SU-DHL-6 (cell line): Measurements from ENCODE around the gene MAP2K4.

Experiments used
- H2AFZ ChIP-seq: fragments of 200-600 bp; sonication (generic); 2 replicates; pipeline ENCODE4 v1.6.1; 2014; ENCODE audit warnings: low read depth, mild to moderate bottlenecking, moderate library complexity, mixed read lengths, antibody characterized with exemption, low read length; ENCODE audit not compliant: severe bottlenecking
- H3F3A ChIP-seq: fragments of 200-600 bp; shearing (Covaris generic); 2 replicates; pipeline ENCODE4 v1.6.0; 2016; ENCODE audit warnings: antibody characterized with exemption, mild to moderate bottlenecking; ENCODE audit not compliant: insufficient read depth
- H3K27ac ChIP-seq: fragments of 200-600 bp; sonication (generic); 2 replicates; pipeline ENCODE4 v1.5.1; 2016; ENCODE audit warnings: low read depth, mild to moderate bottlenecking, low read length, moderate library complexity, mixed read lengths
- H3K27me3 ChIP-seq: fragments of 200-600 bp; sonication (generic), shearing (Covaris generic); 2 replicates; pipeline ENCODE4 v1.6.0; 2014; ENCODE audit warnings: mild to moderate bottlenecking, low read length
- H3K36me3 ChIP-seq: fragments of 200-600 bp; sonication (generic); 2 replicates; pipeline ENCODE4 v1.6.1; 2014; ENCODE audit warnings: mild to moderate bottlenecking, low read length, mixed read lengths
- H3K4me2 ChIP-seq: fragments of 300-600, 200-600 bp; shearing (Covaris generic), sonication (generic); 2 replicates; pipeline ENCODE4 v1.6.0; 2014; ENCODE audit warnings: low read length, low read depth, mild to moderate bottlenecking; ENCODE audit not compliant: poor library complexity, severe bottlenecking
- H3K4me3 ChIP-seq: fragments of 200-600 bp; sonication (generic); 2 replicates; pipeline ENCODE4 v1.5.1; 2014; ENCODE audit warnings: antibody characterized with exemption, low read length, mild to moderate bottlenecking, mixed read lengths; ENCODE audit not compliant: insufficient read depth, poor library complexity, severe bottlenecking
- H3K79me2 ChIP-seq: fragments of 200-600 bp; sonication (generic); 2 replicates; pipeline ENCODE4 v1.6.1; 2014; ENCODE audit warnings: mild to moderate bottlenecking, low read length, moderate library complexity; ENCODE audit not compliant: insufficient read depth
- H3K9ac ChIP-seq: fragments of 200-600 bp; sonication (generic); 2 replicates; pipeline ENCODE4 v1.7.0; 2014; ENCODE audit warnings: mild to moderate bottlenecking, low read length
- H3K9me2 ChIP-seq: fragments of 200-600 bp; sonication (generic); replicated peaks from 2 replicates; pipeline ENCODE4 v1.6.1; 2014; ENCODE audit warnings: low read length; ENCODE audit not compliant: insufficient read depth
- H3K9me3 ChIP-seq: fragments of 200-600 bp; sonication (generic); 2 replicates; pipeline ENCODE4 v1.6.1; 2014; ENCODE audit warnings: low read length, mixed read lengths; ENCODE audit not compliant: insufficient read depth
- H4K20me1 ChIP-seq: fragments of 200-600 bp; sonication (generic); 2 replicates; pipeline ENCODE4 v1.6.1; 2014; ENCODE audit warnings: low read depth, mild to moderate bottlenecking, antibody characterized with exemption, low read length, moderate library complexity, mixed read lengths
- CTCF ChIP-seq: fragments of 200-600 bp; sonication (generic); IDR thresholded peaks from one replicate; pipeline ENCODE4 v1.5.1; 2017; ENCODE audit warnings: antibody characterized with exemption, mild to moderate bottlenecking, low read length, moderate library complexity; ENCODE audit not compliant: insufficient read depth, poor library complexity, severe bottlenecking
- EZH2phosphoT487 ChIP-seq: fragments of 200-600 bp; sonication (generic), shearing (Covaris generic); conservative IDR thresholded peaks from 2 replicates; pipeline ENCODE4 v1.6.1; 2018; ENCODE audit warnings: mild to moderate bottlenecking, antibody characterized with exemption, low read length, moderate library complexity, mixed read lengths

MAP2K4 gene

GRCh38 chr17:12134587-12134986 lies 113.9 kb downstream of the MAP2K4 start:
- no peak for TF ChIP-seq EZH2phosphoT487
- TF ChIP-seq CTCF = no peak

GRCh38 chr17:12136243-12136642 lies 115.6 kb downstream of the MAP2K4 start:
- no peaks in the 10 kb centered on the region for H4K20me1 ChIP-seq
- no peaks in the 10 kb centered on the region for H3K9me2 ChIP-seq
- no peaks in the 10 kb centered on the region for H3K27me3 ChIP-seq
- no peaks in the 10 kb centered on the region for H3K9me3 ChIP-seq
- H3F3A ChIP-seq = no peaks in the 10 kb centered on the region
- no peak overlapping the region for H3K9ac ChIP-seq
- no peak overlapping the region for H3K27ac ChIP-seq
- H3K4me2 ChIP-seq = no peak overlapping the region
- TF ChIP-seq CTCF = no peak
- no peak for TF ChIP-seq EZH2phosphoT487
- no peak overlapping the region for H2AFZ ChIP-seq
- no peaks in the 10 kb centered on the region for H3K79me2 ChIP-seq
- H3K36me3 ChIP-seq = 0 out of 2 replicates have a peak, but pooled peaks cover 3% of the 10 kb centered on the region
- no peak overlapping the region for H3K4me3 ChIP-seq

More at GRCh38 chr17:12134587-12134986, 113.9 kb downstream of the MAP2K4 start:
- Histone ChIP-seq H2AFZ (no peak overlapping the region), H3F3A (no peaks in the 10 kb centered on the region), H3K36me3 (0 out of 2 replicates have a peak, but pooled peaks cover 3% of the 10 kb centered on the region), H4K20me1 (no peaks in the 10 kb centered on the region), H3K9me3 (no peaks in the 10 kb centered on the region), H3K79me2 (no peaks in the 10 kb centered on the region), H3K9me2 (no peaks in the 10 kb centered on the region), H3K9ac (no peak overlapping the region), H3K4me3 (no peak overlapping the region), H3K27me3 (no peaks in the 10 kb centered on the region), H3K4me2 (no peak overlapping the region), H3K27ac (no peak overlapping the region)

GRCh38 chr17:12136646-12137045 lies 116.0 kb downstream of the MAP2K4 start:
- H2AFZ ChIP-seq = no peak overlapping the region
- no peak for TF ChIP-seq EZH2phosphoT487
- H3K79me2 ChIP-seq = no peaks in the 10 kb centered on the region
- H4K20me1 ChIP-seq = no peaks in the 10 kb centered on the region
- H3K27me3 ChIP-seq = no peaks in the 10 kb centered on the region
- no peaks in the 10 kb centered on the region for H3K9me3 ChIP-seq
- H3K9me2 ChIP-seq = no peaks in the 10 kb centered on the region
- H3K4me2 ChIP-seq = no peak overlapping the region
- H3K9ac ChIP-seq = no peak overlapping the region
- no peak overlapping the region for H3K27ac ChIP-seq
- H3F3A ChIP-seq = no peaks in the 10 kb centered on the region
- H3K4me3 ChIP-seq = no peak overlapping the region
- H3K36me3 ChIP-seq = 0 out of 2 replicates have a peak, but pooled peaks cover 3% of the 10 kb centered on the region

GRCh38 chr17:12137859-12138258 lies 117.2 kb downstream of the MAP2K4 start:
- Histone ChIP-seq H2AFZ (no peak overlapping the region), H3K9ac (no peak overlapping the region), H3K9me2 (no peaks in the 10 kb centered on the region), H3K4me3 (no peak overlapping the region), H3K36me3 (0 out of 2 replicates have a peak, but pooled peaks cover 3% of the 10 kb centered on the region), H3K79me2 (no peaks in the 10 kb centered on the region), H3K27ac (no peak overlapping the region), H3K4me2 (no peak overlapping the region), H3K27me3 (no peaks in the 10 kb centered on the region), H3F3A (no peaks in the 10 kb centered on the region), H4K20me1 (no peaks in the 10 kb centered on the region), H3K9me3 (no peaks in the 10 kb centered on the region)
- TF ChIP-seq EZH2phosphoT487 (no peak), CTCF (no peak)
